ENCODE data around the gene ANKRD16. TPM values are rescaled to one million over a fixed set of nuclear protein-coding genes. Genes with fewer than 3 reads are reported as not detected.

Gene ANKRD16
- total RNA-seq: 10 to 100 TPM in 3 of 4 donors, 1 to 10 TPM in 1; 8.5 to 21.7 (median 17.8) TPM

- Histone ChIP-seq H3K4me3 (peak within 1 kb of the TSS; percentile 49 to 99 (median 92)), H3K9me3 (no peaks in the 10 kb centered on the region), H3K4me1 (peaks cover 20 to 46% (median 34%) of the 10 kb centered on the region in 4 donors), H3K27me3 (no peaks in the 10 kb centered on the region), H3K36me3 (peaks cover 0 to 2% (median 0%) of the 10 kb centered on the region in 4 donors), H3K27ac (peak within 1 kb of the TSS; percentile 89 to 96 (median 92))
- WGBS, 2 donors (ENCODE audit: low coverage in 1 of 2): 0% methylated on average over 60 of the region's 109 CpGs; no CpG with 5 or more reads in 1 of the 2 donors
- in situ Hi-C loops (cut with MboI; ENCODE audit: low pct_ligation_motif_present in 1 of 4, low pct_unique_long_range_greater_than_20kb in 1 of 4, low sequenced_read_pairs in 3 of 4) (no loop called here), intact Hi-C loops (cut with DNase I; ENCODE audit: low total_unique reads) (no loop called here)
- TF ChIP-seq POLR2A (IDR thresholded peaks at IDR 0.05) (peak; percentile 88), POLR2AphosphoS5 (IDR thresholded peaks at IDR 0.05) (peak; percentile 88 to 92 (median 91)), EP300 (IDR thresholded peaks at IDR 0.05; ENCODE audit: low read depth) (no peak), CTCF (IDR thresholded peaks at IDR 0.05) (no peak)
- peak; percentile 99 for DNase-seq
These were observed at the start of gene ANKRD16, which contains the start of gene FBH1 for GRCh38 chr10:5889624-5890451. Gene ANKRD16, minus strand, starts transcription at chr10:5889893. Its CDS starts 539 bp downstream, at chr10:5889354. Gene FBH1, plus strand, starts transcription at chr10:5890243. Its CDS starts 103 bp downstream, at chr10:5890346.

- no peak for DNase-seq
- 89 to 92% methylated on average over 10 to 12 of the region's 12 CpGs for WGBS, 2 donors (ENCODE audit: low coverage in 1 of 2)
- H3K9me3 ChIP-seq: no peaks in the 10 kb centered on the region
- in situ Hi-C loops (cut with MboI; ENCODE audit: low pct_ligation_motif_present in 1 of 4, low pct_unique_long_range_greater_than_20kb in 1 of 4, low sequenced_read_pairs in 3 of 4) (no loop called here), intact Hi-C loops (cut with DNase I; ENCODE audit: low total_unique reads) (no loop called here)
- no peaks in the 10 kb centered on the region for H3K27me3 ChIP-seq
- H3K4me1 ChIP-seq: peaks cover 0 to 3% (median under 1%) of the 10 kb centered on the region in 4 donors
- peaks cover 0 to 28% (median 8%) of the 10 kb centered on the region in 4 donors for H3K36me3 ChIP-seq
- no peak overlapping the region for H3K27ac ChIP-seq
- TF ChIP-seq POLR2AphosphoS5 (IDR thresholded peaks at IDR 0.05): no peak
- no peak for TF ChIP-seq POLR2A (IDR thresholded peaks at IDR 0.05)
- TF ChIP-seq EP300 (IDR thresholded peaks at IDR 0.05; ENCODE audit: low read depth): no peak
- no peak for TF ChIP-seq CTCF (IDR thresholded peaks at IDR 0.05)
- H3K4me3 ChIP-seq: no peak overlapping the region
These were observed 48.6 kb upstream of the ANKRD16 start for GRCh38 chr10:5938291-5938690.

GRCh38 chr10:5937016-5937415 lies 47.3 kb upstream of the ANKRD16 start:
- in situ Hi-C loops (cut with MboI; ENCODE audit: low pct_ligation_motif_present in 1 of 4, low pct_unique_long_range_greater_than_20kb in 1 of 4, low sequenced_read_pairs in 3 of 4) (no loop called here), intact Hi-C loops (cut with DNase I; ENCODE audit: low total_unique reads) (no loop called here)
- no peak overlapping the region for H3K27ac ChIP-seq
- no peak for TF ChIP-seq CTCF (IDR thresholded peaks at IDR 0.05)
- TF ChIP-seq POLR2A (IDR thresholded peaks at IDR 0.05): no peak
- no peak for TF ChIP-seq POLR2AphosphoS5 (IDR thresholded peaks at IDR 0.05)
- TF ChIP-seq EP300 (IDR thresholded peaks at IDR 0.05; ENCODE audit: low read depth): no peak
- H3K36me3 ChIP-seq: peaks cover 0 to 28% (median 8%) of the 10 kb centered on the region in 4 donors
- 97% methylated on average over 18 of the region's 18 CpGs; no CpG with 5 or more reads in 1 of the 2 donors for WGBS, 2 donors (ENCODE audit: low coverage in 1 of 2)
- DNase-seq: no peak
- no peaks in the 10 kb centered on the region for H3K9me3 ChIP-seq
- no peaks in the 10 kb centered on the region for H3K4me1 ChIP-seq
- no peaks in the 10 kb centered on the region for H3K27me3 ChIP-seq
- H3K4me3 ChIP-seq: no peak overlapping the region

- H3K9me3 ChIP-seq: no peaks in the 10 kb centered on the region
- H3K27me3 ChIP-seq: no peaks in the 10 kb centered on the region
- no peak overlapping the region for H3K27ac ChIP-seq
- peaks cover 0 to 34% (median 11%) of the 10 kb centered on the region in 4 donors for H3K36me3 ChIP-seq
- WGBS, 2 donors (ENCODE audit: low coverage in 1 of 2): 83 to 96% methylated on average over 4 to 10 of the region's 10 CpGs
- H3K4me3 ChIP-seq: no peak overlapping the region
- H3K4me1 ChIP-seq: no peaks in the 10 kb centered on the region
- TF ChIP-seq CTCF (IDR thresholded peaks at IDR 0.05) (no peak), EP300 (IDR thresholded peaks at IDR 0.05; ENCODE audit: low read depth) (no peak), POLR2A (IDR thresholded peaks at IDR 0.05) (no peak), POLR2AphosphoS5 (IDR thresholded peaks at IDR 0.05) (no peak)
- intact Hi-C loops (cut with DNase I; ENCODE audit: low total_unique reads) (no loop called here), in situ Hi-C loops (cut with MboI; ENCODE audit: low pct_ligation_motif_present in 1 of 4, low pct_unique_long_range_greater_than_20kb in 1 of 4, low sequenced_read_pairs in 3 of 4) (no loop called here)
- DNase-seq: no peak
These were observed 45.9 kb upstream of the ANKRD16 start for GRCh38 chr10:5935628-5936027.
